GM21528 (cell line): Measurements from ENCODE around the gene LMAN2L.

Experiments used
- ATAC-seq: cut with Tn5 transposase; IDR thresholded peaks from one replicate; pipeline ENCODE4 v1.9.1; 2021; ENCODE audit warnings: mild to moderate bottlenecking, moderate library complexity; ENCODE audit not compliant: unreplicated experiment, low FRiP score

Gene LMAN2L

GRCh38 chr2:96662360-96662759 is 77.5 kb downstream of the LMAN2L start:
- ATAC-seq = no peak

GRCh38 chr2:96661324-96661723 is 78.5 kb downstream of the LMAN2L start:
- ATAC-seq = no peak

GRCh38 chr2:96656540-96656939 is 83.3 kb downstream of the LMAN2L start:
- ATAC-seq = no peak
